OCI-LY7 (cell line): ENCODE data around the gene ARVCF. TPM values are rescaled to one million over a fixed set of nuclear protein-coding genes. Genes with fewer than 3 reads are reported as not detected.

Experiments
- BruUV-seq: library from RNA; stranded (reverse); fragments of 400-500 nt; replicated peaks from 2 replicates; lab custom pipeline; 2021; lab: Mats Ljungman, UMichigan
- CTCF ChIA-PET: fragments of 300-600 bp; sonication (Branson Sonifier 250); formaldehyde crosslinking; loops from one replicate; lab custom pipeline; 2022; ENCODE audit warnings: antibody characterized with exemption; ENCODE audit not compliant: unreplicated experiment; lab: Charles Lee
- POLR2A ChIA-PET: fragments of 300-600 bp; sonication (Branson Sonifier 250); formaldehyde crosslinking; loops from one replicate; lab custom pipeline; 2022; ENCODE audit warnings: antibody characterized with exemption; lab: Charles Lee
- DNase-seq: peaks from one replicate; pipeline ENCODE4 v3.0.0-alpha.2; 2015; ENCODE audit warnings: low spot score
- H2AFZ ChIP-seq: fragments of 200-600 bp; sonication (generic), shearing (Covaris generic); 2 replicates; pipeline ENCODE4 v1.6.1; 2014; ENCODE audit warnings: mild to moderate bottlenecking, antibody characterized with exemption, low read length, moderate library complexity
- H3K27ac ChIP-seq: fragments of 200-600 bp; sonication (generic); 2 replicates; pipeline ENCODE4 v1.5.1; 2014; ENCODE audit warnings: mixed run types, low read depth, mild to moderate bottlenecking, moderate library complexity, low read length, inconsistent platforms; ENCODE audit not compliant: poor library complexity, severe bottlenecking
- H3K36me3 ChIP-seq: fragments of 200-600 bp; sonication (generic); 2 replicates; pipeline ENCODE4 v1.6.1; 2014; ENCODE audit warnings: mild to moderate bottlenecking, antibody characterized with exemption, low read length, moderate library complexity, mixed read lengths; ENCODE audit not compliant: insufficient read depth
- H3K4me1 ChIP-seq: fragments of 200-600 bp; sonication (generic); 2 replicates; pipeline ENCODE4 v1.5.1; 2014; ENCODE audit warnings: mild to moderate bottlenecking, low read length; ENCODE audit not compliant: insufficient read depth, poor library complexity, severe bottlenecking
- H3K4me2 ChIP-seq: fragments of 200-600 bp; sonication (generic); 2 replicates; pipeline ENCODE4 v1.6.1; 2014; ENCODE audit warnings: mild to moderate bottlenecking, low read length
- H3K4me3 ChIP-seq: fragments of 200-600 bp; sonication (generic); 2 replicates; pipeline ENCODE4 v1.5.1; 2014; ENCODE audit warnings: mild to moderate bottlenecking, low read depth, low read length; ENCODE audit not compliant: poor library complexity, severe bottlenecking
- H3K79me2 ChIP-seq: fragments of 200-600 bp; sonication (generic); 2 replicates; pipeline ENCODE4 v1.6.1; 2016; ENCODE audit warnings: low read depth, mild to moderate bottlenecking, low read length, moderate library complexity, mixed read lengths; ENCODE audit not compliant: insufficient read depth
- H3K9me2 ChIP-seq: fragments of 200-600 bp; sonication (generic); 2 replicates; pipeline ENCODE4 v1.6.1; 2016; ENCODE audit warnings: mild to moderate bottlenecking, low read length, mixed read lengths; ENCODE audit not compliant: insufficient read depth
- H3K9me3 ChIP-seq: fragments of 200-600 bp; sonication (generic); 2 replicates; pipeline ENCODE4 v1.6.1; 2014; ENCODE audit warnings: mild to moderate bottlenecking, mixed run types, low read length, mixed read lengths
- H4K20me1 ChIP-seq: fragments of 200-600 bp; sonication (generic); 2 replicates; pipeline ENCODE4 v1.6.1; 2014; ENCODE audit warnings: mild to moderate bottlenecking, antibody characterized with exemption, low read length, moderate library complexity, mixed read lengths; ENCODE audit not compliant: insufficient read depth
- EZH2phosphoT487 ChIP-seq: fragments of 200-600 bp; sonication (generic); IDR thresholded peaks from 2 replicates; pipeline ENCODE4 v1.6.1; 2018; ENCODE audit warnings: low read depth, borderline replicate concordance, mild to moderate bottlenecking, mixed run types, antibody characterized with exemption, low read length, moderate library complexity, mixed read lengths
- intact Hi-C: fragments of 100-400 bp; cut with micrococcal nuclease; formaldehyde crosslinking; loops from one replicate; pipeline ENCODE4 v1.10.0; 2022; ENCODE audit not compliant: unreplicated experiment
- total RNA-seq, 2 experiments: library from RNA; depleted of rRNA in 1 of 2; stranded (reverse); fragments of >200 nt in 1 of 2; shearing (Covaris generic) in 1 of 2; gene quantifications; 2 replicates each; pipeline ENCODE4 v1.2.3, GENCODE V29; 2014 to 2022
- TF ChIP-seq, protein P1 (sequence below): fragments of 200-600 bp; sonication (generic); conservative IDR thresholded peaks from 2 replicates; pipeline ENCODE4 v1.5.1; 2014; ENCODE audit warnings: mild to moderate bottlenecking, antibody characterized with exemption, low read length, moderate library complexity, mixed read lengths

ARVCF gene
- total RNA-seq, 2 experiments from 2014 or later, result 2.9 to 3.8 TPM

GRCh38 chr22:20063271-20064139, 46.9 kb upstream of the ARVCF start:
- intact Hi-C loops, result no loop called here
- BruUV-seq, result no TSS peak

DNA sequence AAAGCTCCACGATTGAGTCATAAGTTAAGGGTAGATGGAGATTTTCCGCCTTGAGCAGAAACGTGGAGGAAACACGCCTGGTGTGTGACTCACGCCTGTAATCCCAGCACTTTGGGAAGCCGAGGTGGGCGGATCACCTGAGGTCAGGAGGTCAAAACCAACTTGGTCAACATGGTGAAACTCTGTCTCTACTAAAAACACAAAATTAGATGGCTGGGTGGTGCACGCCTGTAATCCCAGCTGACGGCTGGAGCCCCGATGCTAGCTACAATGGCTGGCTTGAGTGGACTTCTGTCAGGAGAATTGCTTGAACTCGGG, 46.1 kb upstream of the ARVCF start:
- Histone ChIP-seq H3K9me2 (no peaks in the 10 kb centered on the region), H3K27ac (no peak overlapping the region), H3K4me1 (no peaks in the 10 kb centered on the region), H3K9me3 (no peaks in the 10 kb centered on the region), H3K4me2 (no peak overlapping the region), H3K36me3 (peaks cover 9% of the 10 kb centered on the region; the same call in 1 of the 2 replicates), H3K79me2 (no peaks in the 10 kb centered on the region), H3K4me3 (no peak overlapping the region), H4K20me1 (no peaks in the 10 kb centered on the region), H2AFZ (no peak overlapping the region)
- POLR2A ChIA-PET, result no interaction called here
- intact Hi-C loops, result no loop called here
- CTCF ChIA-PET, result no interaction called here
- TF ChIP-seq EZH2phosphoT487, result no peak
- TF ChIP-seq, protein P1, sequence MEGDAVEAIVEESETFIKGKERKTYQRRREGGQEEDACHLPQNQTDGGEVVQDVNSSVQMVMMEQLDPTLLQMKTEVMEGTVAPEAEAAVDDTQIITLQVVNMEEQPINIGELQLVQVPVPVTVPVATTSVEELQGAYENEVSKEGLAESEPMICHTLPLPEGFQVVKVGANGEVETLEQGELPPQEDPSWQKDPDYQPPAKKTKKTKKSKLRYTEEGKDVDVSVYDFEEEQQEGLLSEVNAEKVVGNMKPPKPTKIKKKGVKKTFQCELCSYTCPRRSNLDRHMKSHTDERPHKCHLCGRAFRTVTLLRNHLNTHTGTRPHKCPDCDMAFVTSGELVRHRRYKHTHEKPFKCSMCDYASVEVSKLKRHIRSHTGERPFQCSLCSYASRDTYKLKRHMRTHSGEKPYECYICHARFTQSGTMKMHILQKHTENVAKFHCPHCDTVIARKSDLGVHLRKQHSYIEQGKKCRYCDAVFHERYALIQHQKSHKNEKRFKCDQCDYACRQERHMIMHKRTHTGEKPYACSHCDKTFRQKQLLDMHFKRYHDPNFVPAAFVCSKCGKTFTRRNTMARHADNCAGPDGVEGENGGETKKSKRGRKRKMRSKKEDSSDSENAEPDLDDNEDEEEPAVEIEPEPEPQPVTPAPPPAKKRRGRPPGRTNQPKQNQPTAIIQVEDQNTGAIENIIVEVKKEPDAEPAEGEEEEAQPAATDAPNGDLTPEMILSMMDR, result no peak
- no peak for DNase-seq
- BruUV-seq, result no TSS peak

More at GRCh38 chr22:20063271-20064139, 46.9 kb upstream of the ARVCF start:
- ChIA-PET CTCF (no interaction called here), POLR2A (no interaction called here)
- DNase-seq, result no peak
- Histone ChIP-seq H3K9me2 (no peaks in the 10 kb centered on the region), H3K36me3 (peaks cover 9% of the 10 kb centered on the region; the same call in 1 of the 2 replicates), H3K79me2 (no peaks in the 10 kb centered on the region), H3K4me1 (no peaks in the 10 kb centered on the region), H3K4me2 (no peak overlapping the region), H3K4me3 (no peak overlapping the region), H4K20me1 (no peaks in the 10 kb centered on the region), H3K27ac (no peak overlapping the region), H3K9me3 (no peaks in the 10 kb centered on the region), H2AFZ (no peak overlapping the region)
- TF ChIP-seq, protein P1, result no peak
- TF ChIP-seq EZH2phosphoT487, result no peak
